Kasumi-1 (cell line): ENCODE results near the gene GGNBP2.
"Not testable (repeated sequence)": the region's sequence is repeated elsewhere in the genome, so short reads cannot be mapped to it uniquely, and the experiment has no call there.

ENCODE experiments used
- DNase-seq, 2 experiments: peaks; one replicate each; lab custom pipeline; 2025; lab: John Stamatoyannopoulos, UW

Gene GGNBP2

GRCh38 chr17:36602030-36602748, 57.5 kb downstream of the GGNBP2 start:
- no peak for DNase-seq

- peak; percentile 79 to 81 for DNase-seq
Measured at GRCh38 chr17:36602924-36603384, 58.2 kb downstream of the GGNBP2 start.

GRCh38 chr17:36605028-36605427, 60.3 kb downstream of the GGNBP2 start:
- not testable (repeated sequence) for DNase-seq

GRCh38 chr17:36608280-36608679, 63.6 kb downstream of the GGNBP2 start:
- no peak for DNase-seq

GRCh38 chr17:36608794-36609497, 64.2 kb downstream of the GGNBP2 start:
- peak; percentile 27 to 28 for DNase-seq

GRCh38 chr17:36609498-36609862, 64.8 kb downstream of the GGNBP2 start:
- DNase-seq, result no peak

GRCh38 chr17:36610474-36610873, 65.8 kb downstream of the GGNBP2 start:
- no peak for DNase-seq

- DNase-seq, result no peak
Measured at GRCh38 chr17:36611345-36612072, 66.8 kb downstream of the GGNBP2 start.

GRCh38 chr17:36612323-36612722, 67.6 kb downstream of the GGNBP2 start:
- DNase-seq, result no peak

- DNase-seq, result no peak
Measured at GRCh38 chr17:36613155-36613554, 68.4 kb downstream of the GGNBP2 start.

GRCh38 chr17:36614081-36614480, 69.4 kb downstream of the GGNBP2 start:
- no peak for DNase-seq

GRCh38 chr17:36614933-36615332, 70.2 kb downstream of the GGNBP2 start:
- DNase-seq, result no peak

- DNase-seq, result no peak
Measured at GRCh38 chr17:36616061-36617029, 71.6 kb downstream of the GGNBP2 start.

- DNase-seq, result no peak
Measured at GRCh38 chr17:36617773-36618172, 73.1 kb downstream of the GGNBP2 start.

GRCh38 chr17:36623281-36623680, 78.6 kb downstream of the GGNBP2 start:
- DNase-seq, result no peak

- no peak for DNase-seq
Measured at GRCh38 chr17:36625188-36625587, 80.5 kb downstream of the GGNBP2 start.

- DNase-seq, result no peak
Measured at GRCh38 chr17:36627101-36627500, 82.4 kb downstream of the GGNBP2 start.

- no peak for DNase-seq
Measured at GRCh38 chr17:36628576-36628975, 83.9 kb downstream of the GGNBP2 start.

GRCh38 chr17:36629252-36629847, 84.6 kb downstream of the GGNBP2 start:
- DNase-seq, result peak; percentile 67 to 72

GRCh38 chr17:36629970-36630502, 85.3 kb downstream of the GGNBP2 start:
- DNase-seq, result no peak

GRCh38 chr17:36631022-36631421, 86.3 kb downstream of the GGNBP2 start:
- no peak for DNase-seq
